ENCODE measurements around the gene BAIAP2L2.

GRCh38 chr22:38136607-38137006 lies 26.1 kb upstream of the BAIAP2L2 start:
- TF ChIP-seq CTCF (IDR thresholded peaks at IDR 0.05) (no peak), EZH2 (IDR thresholded peaks at IDR 0.05) (no peak), EZH2phosphoT487 (IDR thresholded peaks at IDR 0.05) (no peak)

Data from neural progenitor cell (in vitro differentiated cells).